HepG2 (cell line): ENCODE measurements around the gene NPHS1. TPM values are rescaled to one million over a fixed set of nuclear protein-coding genes. Genes with fewer than 3 reads are reported as not detected.

Source experiments
- ESRRA ChIP-seq: sonication (generic); formaldehyde crosslinking; IDR thresholded peaks from 2 replicates; pipeline ENCODE4 v1.5.1; 2020; ENCODE audit warnings: mild to moderate bottlenecking, low read depth, missing genetic modification reagents
- ETV6 ChIP-seq: sonication (generic); formaldehyde crosslinking; conservative IDR thresholded peaks from 2 replicates; pipeline ENCODE4 v1.4.0; 2020; ENCODE audit warnings: missing genetic modification reagents
- MEIS2 ChIP-seq: sonication (generic); formaldehyde crosslinking; IDR thresholded peaks from 2 replicates; pipeline ENCODE4 v1.9.0; 2021; ENCODE audit warnings: mild to moderate bottlenecking, missing genetic modification reagents
- RBFOX2 ChIP-seq: fragments of 200-400 bp; formaldehyde crosslinking; IDR thresholded peaks from 2 replicates; pipeline ENCODE4 v1.6.1; 2017; ENCODE audit warnings: low read depth, mild to moderate bottlenecking, low read length
- ZFY ChIP-seq: sonication (generic); formaldehyde crosslinking; IDR thresholded peaks from 2 replicates; pipeline ENCODE4 v1.4.0; 2020; ENCODE audit warnings: missing genetic modification reagents
- ZNF3 ChIP-seq: IDR thresholded peaks from 2 replicates; pipeline ENCODE4 v1.7.0; 2017; ENCODE audit warnings: inconsistent platforms
- ZNF337 ChIP-seq: sonication (generic); formaldehyde crosslinking; IDR thresholded peaks from 2 replicates; pipeline ENCODE4 v1.5.1; 2020; ENCODE audit warnings: missing genetic modification reagents, low read depth, mild to moderate bottlenecking, borderline replicate concordance
- ZNF34 ChIP-seq: sonication (generic); formaldehyde crosslinking; IDR thresholded peaks from 2 replicates; pipeline ENCODE4 v1.4.0; 2020; ENCODE audit warnings: mild to moderate bottlenecking, missing genetic modification reagents, borderline replicate concordance
- polyA plus RNA-seq, 8 experiments: library from polyadenylated mRNA; depleted of rRNA in 3 of 8; stranded (reverse) in 7 of 8; unstranded in 1 of 8; fragments of >200 nt; fragmentation: Illumina TruSeq in 4 of 8; extraction: Trizol in 4 of 8; gene quantifications; 2 replicates each; pipeline versions ENCODE4 v1.2.1 to v1.2.3, GENCODE V29; 2011 to 2016; ENCODE audit warnings: low read depth in 4 of 8, missing spikeins in 1 of 8, mixed read lengths in 1 of 8; ENCODE audit not compliant: insufficient read depth in 1 of 8
- total RNA-seq, 5 experiments: library from RNA; depleted of rRNA; stranded (reverse); fragments of >200 nt; fragmentation: Illumina TruSeq; extraction: Trizol; gene quantifications; 2 replicates each; pipeline ENCODE4 v1.2.3, GENCODE V29; 2016; ENCODE audit warnings: low read depth in 1 of 5
- TF ChIP-seq, protein P1 (sequence below): sonication (generic); formaldehyde crosslinking; IDR thresholded peaks from one replicate; pipeline ENCODE4 v1.5.1; 2020; ENCODE audit warnings: mild to moderate bottlenecking, missing genetic modification reagents; ENCODE audit errors: not compliant biosample characterization
- TF ChIP-seq, protein P2 (sequence below): sonication (generic); formaldehyde crosslinking; conservative IDR thresholded peaks from 2 replicates; pipeline ENCODE4 v1.8.0; 2022; ENCODE audit warnings: missing genetic modification reagents

Gene NPHS1
- total and polyA plus RNA-seq, 2 of the 13 experiments (the other 11 are each of a cell fraction or from before 2014, with no cell fraction given) = not detected

DNA sequence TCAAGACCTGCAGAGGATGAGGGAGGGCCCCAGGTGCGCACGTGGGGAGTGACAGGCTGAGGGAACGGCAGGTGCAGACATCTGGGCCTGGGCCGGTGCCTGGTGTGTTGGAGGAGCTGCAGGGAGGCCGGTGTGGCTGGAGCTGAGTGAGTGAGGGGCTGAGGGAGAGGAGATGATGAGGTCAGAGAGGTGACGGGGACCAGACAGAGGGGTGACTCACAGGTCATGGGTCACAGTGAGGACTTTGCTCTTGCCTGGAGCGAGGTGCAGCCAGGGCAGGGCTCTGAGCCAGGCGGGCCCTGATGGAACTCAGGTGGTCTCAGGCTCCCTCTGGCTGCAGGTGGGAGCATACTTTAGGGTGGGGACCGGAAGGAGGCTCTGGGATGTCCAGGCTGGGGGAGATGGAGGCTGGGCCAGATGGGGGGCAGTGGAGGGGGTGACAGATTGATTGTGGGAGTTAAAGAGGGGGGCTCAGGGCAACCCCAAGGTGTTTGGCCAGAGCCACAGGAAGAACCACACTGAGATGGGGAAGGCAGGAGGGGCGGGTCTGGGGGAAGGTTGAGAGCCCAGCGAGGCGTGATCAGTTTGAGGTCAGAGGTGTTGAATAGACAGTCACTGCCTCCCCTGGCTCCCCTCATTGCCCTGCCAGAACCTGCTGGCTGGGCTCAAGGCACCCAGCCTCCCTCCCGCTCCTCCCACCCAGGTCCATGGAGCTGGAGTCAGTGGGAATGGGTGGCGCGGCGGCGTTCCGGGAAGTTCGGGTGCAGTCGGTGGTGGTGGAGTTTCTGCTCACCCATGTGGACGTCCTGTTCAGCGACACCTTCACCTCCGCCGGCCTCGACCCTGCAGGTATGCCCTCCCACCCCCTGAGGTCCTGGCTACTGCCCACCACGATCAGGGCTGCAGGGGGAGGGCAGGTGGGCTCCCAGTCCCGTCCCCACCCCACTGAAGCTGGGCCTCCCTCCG lies 68.6 kb downstream of the NPHS1 start (continued):
- TF ChIP-seq, protein P1, sequence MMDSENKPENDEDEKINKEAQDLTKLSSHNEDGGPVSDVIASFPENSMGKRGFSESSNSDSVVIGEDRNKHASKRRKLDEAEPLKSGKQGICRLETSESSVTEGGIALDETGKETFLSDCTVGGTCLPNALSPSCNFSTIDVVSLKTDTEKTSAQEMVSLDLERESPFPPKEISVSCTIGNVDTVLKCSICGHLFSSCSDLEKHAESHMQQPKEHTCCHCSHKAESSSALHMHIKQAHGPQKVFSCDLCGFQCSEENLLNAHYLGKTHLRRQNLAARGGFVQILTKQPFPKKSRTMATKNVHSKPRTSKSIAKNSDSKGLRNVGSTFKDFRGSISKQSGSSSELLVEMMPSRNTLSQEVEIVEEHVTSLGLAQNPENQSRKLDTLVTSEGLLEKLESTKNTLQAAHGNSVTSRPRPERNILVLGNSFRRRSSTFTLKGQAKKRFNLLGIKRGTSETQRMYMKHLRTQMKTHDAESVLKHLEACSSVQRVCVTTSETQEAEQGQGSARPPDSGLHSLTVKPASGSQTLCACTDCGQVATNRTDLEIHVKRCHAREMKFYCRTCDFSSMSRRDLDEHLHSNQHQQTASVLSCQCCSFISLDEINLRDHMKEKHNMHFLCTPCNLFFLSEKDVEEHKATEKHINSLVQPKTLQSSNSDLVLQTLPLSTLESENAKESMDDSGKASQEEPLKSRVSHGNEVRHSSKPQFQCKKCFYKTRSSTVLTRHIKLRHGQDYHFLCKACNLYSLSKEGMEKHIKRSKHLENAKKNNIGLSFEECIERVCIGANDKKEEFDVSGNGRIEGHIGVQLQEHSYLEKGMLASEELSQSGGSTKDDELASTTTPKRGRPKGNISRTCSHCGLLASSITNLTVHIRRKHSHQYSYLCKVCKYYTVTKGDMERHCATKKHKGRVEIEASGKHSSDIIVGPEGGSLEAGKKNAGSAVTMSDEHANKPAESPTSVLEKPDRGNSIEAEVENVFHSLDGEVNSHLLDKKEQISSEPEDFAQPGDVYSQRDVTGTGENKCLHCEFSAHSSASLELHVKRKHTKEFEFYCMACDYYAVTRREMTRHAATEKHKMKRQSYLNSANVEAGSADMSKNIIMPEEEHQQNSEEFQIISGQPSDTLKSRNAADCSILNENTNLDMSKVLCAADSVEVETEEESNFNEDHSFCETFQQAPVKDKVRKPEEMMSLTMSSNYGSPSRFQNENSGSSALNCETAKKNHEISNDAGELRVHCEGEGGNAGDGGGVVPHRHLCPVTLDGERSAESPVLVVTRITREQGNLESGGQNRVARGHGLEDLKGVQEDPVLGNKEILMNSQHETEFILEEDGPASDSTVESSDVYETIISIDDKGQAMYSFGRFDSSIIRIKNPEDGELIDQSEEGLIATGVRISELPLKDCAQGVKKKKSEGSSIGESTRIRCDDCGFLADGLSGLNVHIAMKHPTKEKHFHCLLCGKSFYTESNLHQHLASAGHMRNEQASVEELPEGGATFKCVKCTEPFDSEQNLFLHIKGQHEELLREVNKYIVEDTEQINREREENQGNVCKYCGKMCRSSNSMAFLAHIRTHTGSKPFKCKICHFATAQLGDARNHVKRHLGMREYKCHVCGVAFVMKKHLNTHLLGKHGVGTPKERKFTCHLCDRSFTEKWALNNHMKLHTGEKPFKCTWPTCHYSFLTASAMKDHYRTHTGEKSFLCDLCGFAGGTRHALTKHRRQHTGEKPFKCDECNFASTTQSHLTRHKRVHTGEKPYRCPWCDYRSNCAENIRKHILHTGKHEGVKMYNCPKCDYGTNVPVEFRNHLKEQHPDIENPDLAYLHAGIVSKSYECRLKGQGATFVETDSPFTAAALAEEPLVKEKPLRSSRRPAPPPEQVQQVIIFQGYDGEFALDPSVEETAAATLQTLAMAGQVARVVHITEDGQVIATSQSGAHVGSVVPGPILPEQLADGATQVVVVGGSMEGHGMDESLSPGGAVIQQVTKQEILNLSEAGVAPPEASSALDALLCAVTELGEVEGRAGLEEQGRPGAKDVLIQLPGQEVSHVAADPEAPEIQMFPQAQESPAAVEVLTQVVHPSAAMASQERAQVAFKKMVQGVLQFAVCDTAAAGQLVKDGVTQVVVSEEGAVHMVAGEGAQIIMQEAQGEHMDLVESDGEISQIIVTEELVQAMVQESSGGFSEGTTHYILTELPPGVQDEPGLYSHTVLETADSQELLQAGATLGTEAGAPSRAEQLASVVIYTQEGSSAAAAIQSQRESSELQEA = no peak
- TF ChIP-seq ZFY (no peak), ESRRA (CRISPR knock-in tag) (peak; percentile 80; the same call in 1 of the 2 replicates), RBFOX2 (no peak), ZNF337 (CRISPR knock-in tag) (no peak), ZNF3 (CRISPR knock-in tag) (no peak), ZNF34 (CRISPR knock-in tag) (no peak), MEIS2 (CRISPR knock-in tag) (no peak), ETV6 (CRISPR knock-in tag) (no peak)
- TF ChIP-seq, protein P2, sequence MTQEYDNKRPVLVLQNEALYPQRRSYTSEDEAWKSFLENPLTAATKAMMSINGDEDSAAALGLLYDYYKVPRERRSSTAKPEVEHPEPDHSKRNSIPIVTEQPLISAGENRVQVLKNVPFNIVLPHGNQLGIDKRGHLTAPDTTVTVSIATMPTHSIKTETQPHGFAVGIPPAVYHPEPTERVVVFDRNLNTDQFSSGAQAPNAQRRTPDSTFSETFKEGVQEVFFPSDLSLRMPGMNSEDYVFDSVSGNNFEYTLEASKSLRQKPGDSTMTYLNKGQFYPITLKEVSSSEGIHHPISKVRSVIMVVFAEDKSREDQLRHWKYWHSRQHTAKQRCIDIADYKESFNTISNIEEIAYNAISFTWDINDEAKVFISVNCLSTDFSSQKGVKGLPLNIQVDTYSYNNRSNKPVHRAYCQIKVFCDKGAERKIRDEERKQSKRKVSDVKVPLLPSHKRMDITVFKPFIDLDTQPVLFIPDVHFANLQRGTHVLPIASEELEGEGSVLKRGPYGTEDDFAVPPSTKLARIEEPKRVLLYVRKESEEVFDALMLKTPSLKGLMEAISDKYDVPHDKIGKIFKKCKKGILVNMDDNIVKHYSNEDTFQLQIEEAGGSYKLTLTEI (CRISPR knock-in tag) = no peak
